BE2C (cell line): Measurements from ENCODE around the gene DTX3L.
A peak's percentile ranks its signal among the peaks of the same experiment; 100 is the strongest.

ENCODE experiments used
- DNase-seq: peaks from one replicate; pipeline ENCODE4 v3.0.0-alpha.2; 2020
- H3K27me3 ChIP-seq: fragments of 250-450 bp; sonication (Bioruptor Pico); 2 replicates; pipeline ENCODE4 v1.5.1; 2020; ENCODE audit warnings: mild to moderate bottlenecking
- H3K36me3 ChIP-seq: fragments of 250-450 bp; sonication (Bioruptor Pico); 2 replicates; pipeline ENCODE4 v1.5.1; 2020; ENCODE audit warnings: mild to moderate bottlenecking
- H3K4me1 ChIP-seq: fragments of 250-450 bp; sonication (Bioruptor Pico); 2 replicates; pipeline ENCODE4 v1.5.1; 2020
- H3K4me3 ChIP-seq: 2 replicates; pipeline ENCODE4 v1.5.1; 2011; ENCODE audit warnings: low read depth, low read length
- H3K9me3 ChIP-seq: fragments of 250-450 bp; sonication (Bioruptor Pico); 2 replicates; pipeline ENCODE4 v1.5.1; 2020
- CTCF ChIP-seq: IDR thresholded peaks from 2 replicates; pipeline ENCODE4 v1.5.1; 2012; ENCODE audit warnings: mild to moderate bottlenecking, low read depth, low read length

DTX3L gene

GRCh38 chr3:122523317-122523716 is 40.8 kb upstream of the DTX3L start:
- Histone ChIP-seq H3K36me3 (no peaks in the 10 kb centered on the region), H3K4me3 (no peak overlapping the region), H3K27me3 (peaks cover 3% of the 10 kb centered on the region), H3K9me3 (no peaks in the 10 kb centered on the region), H3K4me1 (no peaks in the 10 kb centered on the region)
- TF ChIP-seq CTCF: no peak
- DNase-seq: no peak

GRCh38 chr3:122530164-122530563 is 34.0 kb upstream of the DTX3L start:
- H3K9me3 ChIP-seq: no peaks in the 10 kb centered on the region

GRCh38 chr3:122533480-122533879 is 30.7 kb upstream of the DTX3L start:
- Histone ChIP-seq H3K9me3 (no peaks in the 10 kb centered on the region), H3K4me1 (no peaks in the 10 kb centered on the region), H3K27me3 (no peaks in the 10 kb centered on the region), H3K36me3 (no peaks in the 10 kb centered on the region), H3K4me3 (no peak overlapping the region)
- TF ChIP-seq CTCF: no peak
- DNase-seq: no peak

More at GRCh38 chr3:122530164-122530563, 34.0 kb upstream of the DTX3L start:
- no peaks in the 10 kb centered on the region for H3K27me3 ChIP-seq
- H3K36me3 ChIP-seq: no peaks in the 10 kb centered on the region
- no peak overlapping the region for H3K4me3 ChIP-seq
- no peak for DNase-seq
- no peaks in the 10 kb centered on the region for H3K4me1 ChIP-seq
- TF ChIP-seq CTCF: no peak

GRCh38 chr3:122533931-122534334 is 30.2 kb upstream of the DTX3L start:
- DNase-seq: peak; percentile 15
- no peaks in the 10 kb centered on the region for H3K4me1 ChIP-seq
- no peaks in the 10 kb centered on the region for H3K9me3 ChIP-seq
- H3K36me3 ChIP-seq: no peaks in the 10 kb centered on the region
- H3K4me3 ChIP-seq: no peak overlapping the region
- TF ChIP-seq CTCF: no peak
- no peaks in the 10 kb centered on the region for H3K27me3 ChIP-seq

GRCh38 chr3:122535964-122536631 is 28.0 kb upstream of the DTX3L start:
- no peaks in the 10 kb centered on the region for H3K4me1 ChIP-seq
- no peak overlapping the region for H3K4me3 ChIP-seq
- no peaks in the 10 kb centered on the region for H3K36me3 ChIP-seq
- DNase-seq: no peak
- TF ChIP-seq CTCF: no peak
- no peaks in the 10 kb centered on the region for H3K9me3 ChIP-seq
- no peaks in the 10 kb centered on the region for H3K27me3 ChIP-seq

- Histone ChIP-seq H3K36me3 (no peaks in the 10 kb centered on the region), H3K9me3 (no peaks in the 10 kb centered on the region), H3K4me3 (no peak overlapping the region), H3K27me3 (no peaks in the 10 kb centered on the region), H3K4me1 (no peaks in the 10 kb centered on the region)
- no peak for TF ChIP-seq CTCF
- DNase-seq: no peak
These were observed 27.5 kb upstream of the DTX3L start for GRCh38 chr3:122536632-122537001.
